Adrenal gland (tissue), 12 donors: ENCODE results near the gene MAGI1. TPM values are rescaled to one million over a fixed set of nuclear protein-coding genes. Genes with fewer than 3 reads are reported as not detected.
"Not testable (repeated sequence)": the region's sequence is repeated elsewhere in the genome, so short reads cannot be mapped to it uniquely, and the experiment has no call there.

ENCODE experiments used
- DNase-seq, 7 donors: peaks; one replicate each; pipeline ENCODE4 v3.0.0-alpha.2; 2019 to 2020
- H3K27ac ChIP-seq, 5 donors: fragments of 200-600 bp; sonication (generic) in 4 of 5; 1 replicate in 3 of 5; 2 replicates in 2 of 5; pipeline versions ENCODE4 v1.5.1 to v1.8.0; 2016 to 2020; ENCODE audit warnings: mild to moderate bottlenecking in 1 of 5
- H3K27me3 ChIP-seq: fragments of 200-600 bp; 2 replicates; pipeline ENCODE4 v1.8.0; 2021
- H3K36me3 ChIP-seq, 2 donors: fragments of 200-600 bp; replicated peaks in 1 of 2; 1 replicate in 1 of 2; 2 replicates in 1 of 2; pipeline versions ENCODE4 v1.5.1 to v1.8.0; 2018 to 2022
- H3K4me1 ChIP-seq, 2 donors: fragments of 200-600 bp; replicated peaks in 1 of 2; 1 replicate in 1 of 2; 2 replicates in 1 of 2; pipeline versions ENCODE4 v1.5.1 to v1.8.0; 2018 to 2021
- H3K4me3 ChIP-seq, 4 donors: fragments of 200-600 bp; sonication (generic) in 3 of 4; one replicate each; pipeline ENCODE4 v1.5.1; 2016 to 2018
- H3K9me3 ChIP-seq, 3 donors: fragments of 200-600 bp; sonication (generic) in 1 of 3; replicated peaks in 1 of 3; 1 replicate in 2 of 3; 2 replicates in 1 of 3; pipeline versions ENCODE4 v1.5.1 to v1.8.0; 2016 to 2021
- POLR2A ChIP-seq, 2 donors: fragments of 450-650 bp; IDR thresholded peaks; one replicate each; pipeline ENCODE4 v1.6.1; 2017; ENCODE audit warnings: antibody characterized with exemption in 2 of 2, mild to moderate bottlenecking in 2 of 2, moderate library complexity in 1 of 2
- WGBS, 4 donors: extraction: QIAGEN DNeasy Blood & Tissue Kit in 2 of 4; methylation state at CpG; one replicate each; pipeline versions ENCODE4 v1.1.5 to v1.1.7; 2013 to 2017; 5-methylcytosine and 5-hydroxymethylcytosine counted together
- intact Hi-C, 2 donors: fragments of 100-400 bp; cut with DNase I; formaldehyde crosslinking; loops; one replicate each; pipeline versions ENCODE4 v1.14.1 to v1.15.0; 2022 to 2023
- polyA plus RNA-seq, 3 donors: library from polyadenylated mRNA; stranded (reverse); fragments of 200-250 nt in 2 of 3; fragments of 350-450 nt in 1 of 3; fragmentation: Illumina TruSeq in 1 of 3; extraction: RNeasy Lipid Tissue Mini Kit (QIAGEN cat#74804) in 1 of 3; gene quantifications; one replicate each; pipeline ENCODE4 v1.2.3, GENCODE V29; 2013 to 2014
- total RNA-seq, 9 donors: library from RNA; depleted of rRNA in 4 of 9; stranded (reverse); fragments of >200 nt in 4 of 9; fragments of 120-200 nt in 1 of 9; fragmentation: NEBNext Ultra II Directional in 1 of 9; extraction: Animal tissue kit (Norgen Biotek cat#: 25700) in 1 of 9; gene quantifications; one replicate each; pipeline versions ENCODE4 v1.1.0 to v1.2.4, GENCODE V29; 2013 to 2023
- TF ChIP-seq, protein P1 (sequence below), 6 experiments: fragments of 450-650 bp in 4 of 6; fragments of 200-600 bp in 2 of 6; sonication (generic) in 1 of 6; IDR thresholded peaks; 1 replicate in 5 of 6; 2 replicates in 1 of 6; pipeline versions ENCODE4 v1.5.1 to v1.8.0; 2016 to 2021; ENCODE audit warnings: antibody characterized with exemption in 6 of 6, mild to moderate bottlenecking in 2 of 6, moderate library complexity in 1 of 6
- donor health status: healthy with polysubstance abuse.
- donor health status: Bipolar disorder and iron deficiency.
- donor health status: DM: yes; HTN: yes; CAD: no.
- donor health status: DM: no; HTN: no; CAD: no.
- donor health status: DM: no; HTN: no; CAD: no.
- donor health status: DM: yes; HTN: yes; CAD: no.

MAGI1 gene
- total and polyA plus RNA-seq, 12 donors, result 4.8 to 31.6 (median 18.5) TPM

DNA sequence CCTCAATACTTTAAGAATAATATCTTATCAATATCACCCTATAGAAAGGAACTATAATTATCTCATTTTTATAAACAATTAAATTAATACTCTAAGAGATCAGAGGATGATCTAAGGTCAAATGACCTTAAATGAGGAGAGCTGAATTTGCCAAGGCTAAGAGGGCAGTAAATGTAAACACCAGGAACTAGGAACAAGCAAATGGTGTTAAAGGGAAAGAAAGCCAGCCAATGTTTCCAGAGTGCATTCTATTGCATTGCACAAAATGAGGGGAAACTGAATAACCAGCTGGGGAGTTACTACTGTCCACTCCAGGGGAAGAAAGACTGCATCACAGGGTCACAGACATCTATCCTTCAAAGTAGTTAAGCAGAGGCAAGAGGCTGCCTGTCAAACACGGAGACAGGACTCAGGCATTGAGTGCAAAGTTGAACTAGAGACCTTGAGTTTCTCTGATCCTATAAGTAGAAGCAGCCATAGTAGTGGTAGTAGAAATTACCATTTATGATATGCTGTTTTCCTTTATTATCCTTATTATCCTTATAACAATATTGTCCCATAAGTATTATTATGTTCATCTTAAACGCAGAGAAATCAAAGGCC is 466.4 kb downstream of the MAGI1 start:
- H3K27me3 ChIP-seq, result no peaks in the 10 kb centered on the region
- 57 to 77% (median 65%) methylated on average over 2 of the region's 2 CpGs for WGBS, 4 donors
- TF ChIP-seq, protein P1, sequence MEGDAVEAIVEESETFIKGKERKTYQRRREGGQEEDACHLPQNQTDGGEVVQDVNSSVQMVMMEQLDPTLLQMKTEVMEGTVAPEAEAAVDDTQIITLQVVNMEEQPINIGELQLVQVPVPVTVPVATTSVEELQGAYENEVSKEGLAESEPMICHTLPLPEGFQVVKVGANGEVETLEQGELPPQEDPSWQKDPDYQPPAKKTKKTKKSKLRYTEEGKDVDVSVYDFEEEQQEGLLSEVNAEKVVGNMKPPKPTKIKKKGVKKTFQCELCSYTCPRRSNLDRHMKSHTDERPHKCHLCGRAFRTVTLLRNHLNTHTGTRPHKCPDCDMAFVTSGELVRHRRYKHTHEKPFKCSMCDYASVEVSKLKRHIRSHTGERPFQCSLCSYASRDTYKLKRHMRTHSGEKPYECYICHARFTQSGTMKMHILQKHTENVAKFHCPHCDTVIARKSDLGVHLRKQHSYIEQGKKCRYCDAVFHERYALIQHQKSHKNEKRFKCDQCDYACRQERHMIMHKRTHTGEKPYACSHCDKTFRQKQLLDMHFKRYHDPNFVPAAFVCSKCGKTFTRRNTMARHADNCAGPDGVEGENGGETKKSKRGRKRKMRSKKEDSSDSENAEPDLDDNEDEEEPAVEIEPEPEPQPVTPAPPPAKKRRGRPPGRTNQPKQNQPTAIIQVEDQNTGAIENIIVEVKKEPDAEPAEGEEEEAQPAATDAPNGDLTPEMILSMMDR (IDR thresholded peaks at IDR 0.05), result no peak
- no peak for TF ChIP-seq POLR2A (IDR thresholded peaks at IDR 0.05)
- peaks cover 0 to 4% of the 10 kb centered on the region in 2 donors for H3K4me1 ChIP-seq
- DNase-seq, result no peak
- intact Hi-C loops, result no loop called here
- H3K9me3 ChIP-seq, result peaks cover 0 to 5% (median 0%) of the 10 kb centered on the region in 3 donors
- no peaks in the 10 kb centered on the region for H3K36me3 ChIP-seq
- no peak overlapping the region for H3K4me3 ChIP-seq
- no peak overlapping the region for H3K27ac ChIP-seq

DNA sequence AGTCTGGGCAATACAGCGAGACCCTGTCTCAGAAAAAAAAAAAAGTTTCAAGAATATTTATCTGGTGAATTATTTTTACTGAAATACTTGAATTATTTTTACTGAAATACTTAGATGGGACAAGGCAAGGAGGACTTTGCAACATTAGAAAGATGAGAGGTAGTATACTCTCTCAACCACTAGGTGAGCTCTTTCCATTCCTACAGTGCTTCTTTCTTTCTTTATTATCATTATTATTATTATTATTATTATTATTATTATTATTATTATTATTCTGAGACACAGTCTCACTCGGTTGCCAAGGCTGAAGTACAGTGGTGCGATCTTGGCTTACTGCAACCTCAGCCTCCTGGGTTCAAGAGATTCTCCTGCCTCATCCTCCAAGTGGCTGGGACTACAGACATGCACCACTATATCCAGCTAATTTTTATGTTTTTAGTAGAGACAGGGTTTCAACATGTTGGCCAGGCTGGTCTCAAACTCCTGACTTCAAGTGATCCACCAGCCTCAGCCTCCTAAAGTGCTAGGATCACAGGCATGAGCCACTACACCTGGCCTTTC is 468.8 kb downstream of the MAGI1 start:
- Histone ChIP-seq H3K36me3 (no peaks in the 10 kb centered on the region), H3K27me3 (no peaks in the 10 kb centered on the region), H3K4me1 (peaks cover 0 to 3% of the 10 kb centered on the region in 2 donors), H3K27ac (no peak overlapping the region), H3K4me3 (no peak overlapping the region), H3K9me3 (peaks cover 0 to 5% (median 0%) of the 10 kb centered on the region in 3 donors)
- 95 to 99% (median 95%) methylated on average over 3 of the region's 3 CpGs for WGBS, 4 donors
- DNase-seq, result no peak
- TF ChIP-seq, protein P1 (IDR thresholded peaks at IDR 0.05), result no peak
- TF ChIP-seq POLR2A (IDR thresholded peaks at IDR 0.05), result no peak
- intact Hi-C loops, result no loop called here

- H3K9me3 ChIP-seq, result peaks cover 0 to 5% (median 0%) of the 10 kb centered on the region in 3 donors
- intact Hi-C loops, result no loop called here
- 87 to 97% (median 93%) methylated on average over 1 of the region's 1 CpG for WGBS, 4 donors
- TF ChIP-seq POLR2A (IDR thresholded peaks at IDR 0.05), result no peak
- TF ChIP-seq, protein P1 (IDR thresholded peaks at IDR 0.05), result no peak
- H3K4me3 ChIP-seq, result no peak overlapping the region
- no peak overlapping the region for H3K27ac ChIP-seq
- H3K4me1 ChIP-seq, result peaks cover 0 to 11% of the 10 kb centered on the region in 2 donors
- H3K27me3 ChIP-seq, result no peaks in the 10 kb centered on the region
- no peak for DNase-seq
- no peaks in the 10 kb centered on the region for H3K36me3 ChIP-seq
Observed at GRCh38 chr3:65569129-65569528, 469.6 kb downstream of the MAGI1 start.

GRCh38 chr3:65568497-65568896 is 470.2 kb downstream of the MAGI1 start:
- DNase-seq, result no peak
- peaks cover 0 to 2% (median 0%) of the 10 kb centered on the region in 3 donors for H3K9me3 ChIP-seq
- no peak overlapping the region for H3K27ac ChIP-seq
- H3K36me3 ChIP-seq, result no peaks in the 10 kb centered on the region
- H3K27me3 ChIP-seq, result no peaks in the 10 kb centered on the region
- peaks cover 0 to 15% of the 10 kb centered on the region in 2 donors for H3K4me1 ChIP-seq
- 90 to 96% (median 94%) methylated on average over 3 of the region's 3 CpGs for WGBS, 4 donors
- TF ChIP-seq POLR2A (IDR thresholded peaks at IDR 0.05), result no peak
- TF ChIP-seq, protein P1 (IDR thresholded peaks at IDR 0.05), result no peak
- intact Hi-C loops, result no loop called here
- no peak overlapping the region for H3K4me3 ChIP-seq

GRCh38 chr3:65565744-65566143 is 473.0 kb downstream of the MAGI1 start:
- H3K36me3 ChIP-seq, H3K27me3 ChIP-seq, H3K27ac ChIP-seq, H3K4me3 ChIP-seq, DNase-seq, intact Hi-C loops, H3K9me3 ChIP-seq: not testable (repeated sequence)
- H3K4me1 ChIP-seq, result peaks cover 7 to 20% of the 10 kb centered on the region in 2 donors
- 91 to 94% (median 93%) methylated on average over 11 of the region's 11 CpGs for WGBS, 4 donors
